Bone marrow (tissue), 2 donors: ENCODE data around the gene RNF207.

Experiments
- DNase-seq, 2 donors: peaks; one replicate each; lab custom pipeline; 2025; lab: John Stamatoyannopoulos, UW

RNF207 gene

GRCh38 chr1:6174621-6175410, 31.1 kb upstream of the RNF207 start:
- no peak for DNase-seq

GRCh38 chr1:6175411-6175828, 30.5 kb upstream of the RNF207 start:
- no peak for DNase-seq

GRCh38 chr1:6176779-6177178, 29.1 kb upstream of the RNF207 start:
- DNase-seq, result no peak

- DNase-seq, result no peak
Observed at GRCh38 chr1:6177681-6178380, 28.1 kb upstream of the RNF207 start.

DNA sequence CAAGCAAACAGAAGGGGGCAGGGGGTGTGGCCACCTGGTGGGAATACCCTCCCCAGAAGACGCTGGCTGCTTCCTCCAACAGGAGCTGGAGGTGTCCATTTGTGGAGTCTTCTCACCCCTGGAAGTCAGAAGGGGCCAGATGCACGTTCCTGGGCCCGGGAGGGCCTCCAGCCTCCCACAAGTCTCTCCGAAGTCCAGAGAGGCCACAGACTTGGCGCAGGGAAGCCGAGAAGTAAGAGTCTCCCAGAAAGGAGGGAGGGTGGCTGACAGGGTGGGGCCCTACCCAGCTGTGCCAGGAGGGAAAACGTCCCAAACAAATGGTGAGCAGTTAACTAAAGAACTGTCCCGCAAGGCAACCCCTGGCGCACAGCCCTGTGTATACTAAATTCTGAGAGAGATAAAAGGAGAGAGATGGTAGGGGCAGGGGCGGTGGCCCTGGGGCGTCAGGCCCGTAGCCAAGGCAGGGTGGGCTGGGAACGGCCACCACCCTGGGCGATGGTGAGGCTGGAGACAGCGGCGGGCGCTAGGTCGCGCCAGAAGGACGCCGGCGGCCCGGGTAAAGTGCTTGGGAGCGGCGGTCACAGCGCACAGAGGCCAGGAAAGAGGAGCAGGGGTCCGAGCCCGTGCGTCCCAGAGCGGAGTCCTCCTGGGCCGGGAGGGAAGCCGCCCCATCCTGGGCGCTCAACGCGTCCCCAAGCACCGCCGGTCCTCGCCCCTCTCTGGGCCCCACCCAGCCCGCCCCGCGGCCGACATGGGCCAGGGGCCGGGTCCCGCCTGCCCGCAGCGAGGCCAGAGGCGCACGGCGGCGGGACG, 27.0 kb upstream of the RNF207 start:
- no peak for DNase-seq

DNA sequence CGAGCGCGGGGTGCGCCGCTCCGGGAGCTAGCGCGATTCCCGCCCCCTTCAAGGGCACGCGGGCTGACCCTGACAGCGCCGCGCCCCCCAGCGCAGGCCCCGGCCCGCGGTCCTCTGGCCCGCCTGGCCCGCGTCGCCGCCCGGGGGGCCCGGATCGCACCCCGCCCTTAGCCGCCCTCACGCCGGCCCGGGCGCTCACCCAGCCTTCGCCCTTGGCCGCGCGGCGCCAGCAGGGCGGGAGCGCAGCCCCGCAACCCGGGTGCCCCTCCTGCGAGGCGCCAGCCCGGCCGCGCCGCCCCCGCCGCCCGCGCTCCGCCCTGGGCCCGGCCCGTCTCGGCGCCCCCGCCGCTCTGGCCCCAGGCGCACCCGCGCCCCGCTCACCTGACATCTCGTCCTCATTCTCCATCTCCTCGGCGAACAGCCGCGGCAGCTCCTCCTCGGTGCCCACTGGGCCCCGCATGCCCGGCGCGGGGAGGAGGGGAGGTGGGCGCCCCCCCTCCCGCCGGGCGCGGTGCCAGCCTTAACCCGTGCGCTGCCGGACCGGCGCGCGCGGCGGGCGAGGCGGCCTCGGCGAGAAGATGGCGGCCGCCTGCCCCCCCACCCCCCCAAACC, 26.2 kb upstream of the RNF207 start:
- no peak for DNase-seq

- DNase-seq, result no peak
Observed at GRCh38 chr1:6180268-6180706, 25.6 kb upstream of the RNF207 start, which contains the start of gene CHD5. Gene CHD5, minus strand, starts transcription at chr1:6180321. Its CDS starts 298 bp downstream, at chr1:6180023.

GRCh38 chr1:6180707-6181311, 25.1 kb upstream of the RNF207 start:
- no peak for DNase-seq

GRCh38 chr1:6181347-6181770, 24.6 kb upstream of the RNF207 start:
- DNase-seq, result no peak

- DNase-seq, result no peak
Observed at GRCh38 chr1:6183520-6183989, 22.4 kb upstream of the RNF207 start.

GRCh38 chr1:6184083-6184783, 21.7 kb upstream of the RNF207 start:
- DNase-seq, result no peak

DNA sequence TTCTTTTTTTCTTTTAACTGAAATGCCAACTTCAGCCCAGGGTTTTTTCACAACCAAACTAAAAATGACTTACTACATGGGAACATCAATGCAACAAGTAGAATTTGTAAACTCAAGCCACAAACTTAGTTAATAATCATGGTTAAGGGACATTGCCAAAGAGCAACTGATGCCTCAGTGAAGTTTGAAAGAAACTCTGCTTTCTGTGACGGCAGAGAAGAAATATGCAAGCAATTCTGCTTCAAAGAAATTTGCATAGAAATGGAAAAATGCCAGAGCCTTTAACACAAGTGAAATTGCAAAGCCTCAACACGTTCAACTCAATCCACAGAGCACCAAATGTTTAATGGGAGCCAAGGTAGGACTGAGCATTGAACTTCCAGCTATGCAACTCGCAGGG, 20.8 kb upstream of the RNF207 start:
- no peak for DNase-seq

GRCh38 chr1:6185635-6186382, 20.1 kb upstream of the RNF207 start:
- DNase-seq, result no peak

- no peak for DNase-seq
Observed at GRCh38 chr1:6188466-6188865, 17.5 kb upstream of the RNF207 start.

DNA sequence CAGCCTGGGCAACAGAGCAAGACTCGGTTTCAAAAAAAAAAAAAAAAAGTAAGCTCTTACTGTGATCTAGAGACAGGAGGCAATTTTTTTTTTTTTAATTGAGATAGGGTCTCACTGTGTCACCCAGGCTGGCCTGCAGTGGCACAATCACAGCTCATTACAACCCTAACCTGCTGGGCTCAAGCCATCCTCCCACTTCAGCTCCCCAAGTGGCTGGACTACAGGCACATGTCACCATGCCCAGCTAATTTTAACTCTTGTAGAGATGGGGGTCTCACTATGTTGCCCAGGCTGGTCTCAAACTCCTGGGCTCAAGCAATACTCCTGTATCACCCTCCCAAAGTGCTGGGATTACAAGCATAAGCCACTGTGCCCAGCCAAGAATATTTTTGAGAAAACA, 14.0 kb upstream of the RNF207 start:
- no peak for DNase-seq

GRCh38 chr1:6197746-6198427, 8.0 kb upstream of the RNF207 start:
- DNase-seq, result no peak

GRCh38 chr1:6198646-6199297, 7.1 kb upstream of the RNF207 start:
- DNase-seq, result no peak

- DNase-seq, result peak; percentile 86 to 99
Observed at GRCh38 chr1:6199298-6200187, 6.4 kb upstream of the RNF207 start, which contains the start of gene RPL22. Gene RPL22, minus strand, starts transcription at chr1:6199595. Its CDS starts 22 bp downstream, at chr1:6199573.
